ENCODE results near the gene ENTREP3. TPM values are rescaled to one million over a fixed set of nuclear protein-coding genes. Genes with fewer than 3 reads are reported as not detected.

ENTREP3 gene
- total RNA-seq, 2 donors from 2014 or later, result 22.0 to 34.2 TPM

GRCh38 chr1:155210314-155211104 is 44.8 kb downstream of the ENTREP3 start:
- H3K9ac ChIP-seq (ENCODE audit: low read depth in 2 of 2, low read length in 2 of 2), result no peak overlapping the region
- no peak overlapping the region for H3K27ac ChIP-seq
- DNase-seq, result no peak
- no peak for TF ChIP-seq CTCF (IDR thresholded peaks at IDR 0.05)
- no peaks in the 10 kb centered on the region for H3K27me3 ChIP-seq
- intact Hi-C loops (cut with DNase I), result no loop called here
- H3K4me3 ChIP-seq, result no peak overlapping the region
- H3K9me3 ChIP-seq, result no peaks in the 10 kb centered on the region
- H3K36me3 ChIP-seq, result no peaks in the 10 kb centered on the region
- H3K4me1 ChIP-seq, result peaks cover 13% of the 10 kb centered on the region

GRCh38 chr1:155209312-155209721 is 46.0 kb downstream of the ENTREP3 start:
- TF ChIP-seq CTCF (IDR thresholded peaks at IDR 0.05), result no peak
- Histone ChIP-seq H3K4me1 (peaks cover 13% of the 10 kb centered on the region), H3K27ac (peak overlapping the region; percentile 91), H3K4me3 (peak overlapping the region; percentile 72), H3K27me3 (no peaks in the 10 kb centered on the region), H3K9me3 (no peaks in the 10 kb centered on the region), H3K36me3 (no peaks in the 10 kb centered on the region), H3K9ac (ENCODE audit: low read depth in 2 of 2, low read length in 2 of 2) (peak overlapping the region; percentile 97 to 98)
- intact Hi-C loops (cut with DNase I), result loop anchor here (2.0 kb wide), 1 partner anchor 17 kb away; no protein-coding TSS in a partner anchor
- DNase-seq, result no peak

DNA sequence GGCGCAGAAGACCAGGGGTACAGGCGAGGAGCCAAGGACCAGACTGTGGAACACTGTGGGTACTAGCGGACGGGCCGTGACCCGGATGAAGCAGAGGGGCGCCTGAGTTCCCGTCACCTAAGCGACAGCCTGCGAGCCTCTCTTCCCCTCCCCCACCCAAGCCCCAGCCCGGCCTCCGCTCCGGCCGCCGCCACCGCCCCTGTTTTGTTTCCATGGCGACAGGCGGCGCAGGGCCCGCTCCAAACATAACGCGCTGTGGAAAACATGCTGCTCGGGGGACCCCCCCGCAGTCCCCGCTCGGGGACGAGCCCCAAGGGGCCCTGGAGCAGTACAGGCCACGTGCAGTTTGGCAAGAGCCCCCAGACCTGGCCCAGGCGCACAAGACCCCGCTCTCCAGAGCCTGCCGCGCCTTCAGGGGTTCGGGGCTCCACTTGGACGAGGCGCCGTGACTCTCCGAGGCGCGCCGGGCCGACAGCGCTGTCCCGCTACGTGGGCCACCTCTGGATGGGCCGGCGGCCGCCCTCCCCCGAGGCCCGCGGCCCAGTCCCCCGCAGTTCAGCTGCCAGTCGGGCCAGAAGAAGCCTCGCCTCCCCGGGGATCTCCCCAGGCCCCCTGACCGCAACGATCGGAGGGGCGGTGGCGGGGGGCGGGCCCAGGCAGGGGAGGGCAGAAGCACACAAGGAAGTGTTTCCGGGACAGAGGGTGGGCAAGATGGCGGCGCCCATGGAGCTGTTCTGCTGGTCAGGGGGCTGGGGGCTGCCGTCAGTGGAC is 46.6 kb downstream of the ENTREP3 start, which contains the start of gene MTX1:
MTX1 (plus strand) TSS at position 155 of the 771 bp plus-strand sequence; CDS start at position 265, 110 bp downstream.
- no peaks in the 10 kb centered on the region for H3K36me3 ChIP-seq
- H3K27me3 ChIP-seq, result no peaks in the 10 kb centered on the region
- peak; percentile 90 for DNase-seq
- peak within 1 kb of the TSS; percentile 72 for H3K4me3 ChIP-seq
- TF ChIP-seq CTCF (IDR thresholded peaks at IDR 0.05), result no peak
- peaks cover 13% of the 10 kb centered on the region for H3K4me1 ChIP-seq
- peak within 1 kb of the TSS; percentile 97 to 98 for H3K9ac ChIP-seq (ENCODE audit: low read depth in 2 of 2, low read length in 2 of 2)
- intact Hi-C loops (cut with DNase I), result loop anchor here (2.0 kb wide), 1 partner anchor 18 kb away; no protein-coding TSS in a partner anchor
- no peaks in the 10 kb centered on the region for H3K9me3 ChIP-seq
- peak within 1 kb of the TSS; percentile 91 for H3K27ac ChIP-seq

- DNase-seq, result peak; percentile 44
- intact Hi-C loops (cut with DNase I), result loop anchor here (2.0 kb wide), 1 partner anchor 19 kb away; no protein-coding TSS in a partner anchor
- H3K27me3 ChIP-seq, result no peaks in the 10 kb centered on the region
- no peaks in the 10 kb centered on the region for H3K9me3 ChIP-seq
- no peaks in the 10 kb centered on the region for H3K36me3 ChIP-seq
- H3K9ac ChIP-seq (ENCODE audit: low read depth in 2 of 2, low read length in 2 of 2), result peak within 1 kb of the TSS; percentile 97 to 98
- H3K27ac ChIP-seq, result peak within 1 kb of the TSS; percentile 91
- no peak for TF ChIP-seq CTCF (IDR thresholded peaks at IDR 0.05)
- peaks cover 13% of the 10 kb centered on the region for H3K4me1 ChIP-seq
- H3K4me3 ChIP-seq, result peak within 1 kb of the TSS; percentile 72
Measured at GRCh38 chr1:155207806-155208540, 47.3 kb downstream of the ENTREP3 start, which contains the start of gene THBS3. Gene THBS3, minus strand, starts transcription at chr1:155207897. Its CDS starts 21 bp downstream, at chr1:155207876.
